Loucy (cell line): ENCODE results near the gene AAR2.

Source experiments
- CTCF ChIP-seq: fragments of 200-600 bp; sonication (generic); conservative IDR thresholded peaks from 2 replicates; pipeline ENCODE4 v1.5.1; 2014; ENCODE audit warnings: mild to moderate bottlenecking, antibody characterized with exemption, low read length
- EZH2phosphoT487 ChIP-seq: fragments of 200-600 bp; IDR thresholded peaks from 2 replicates; pipeline ENCODE4 v1.6.1; 2018; ENCODE audit warnings: antibody characterized with exemption, mild to moderate bottlenecking, moderate library complexity, borderline replicate concordance

- peak; percentile 30 for TF ChIP-seq CTCF
- no peak for TF ChIP-seq EZH2phosphoT487
Observed at GRCh38 chr20:36217226-36217625, 19.1 kb upstream of the AAR2 start.
